Measurements from ENCODE around the gene CKAP2L.

- no peak for TF ChIP-seq CTCF (IDR thresholded peaks at IDR 0.05; ENCODE audit: extremely low read depth in 1 of 2, insufficient read depth in 1 of 2, low read depth in 1 of 2, low read length in 2 of 2)
- no peak for TF ChIP-seq MAX (IDR thresholded peaks at IDR 0.05; ENCODE audit: insufficient read depth, insufficient read length)
These were observed 2.1 kb downstream of the CKAP2L start for GRCh38 chr2:112762276-112762675.

Data from endothelial cell of umbilical vein (primary cell).